Muscle layer of duodenum (tissue), 2 donors: ENCODE measurements around the gene PDGFA.

Experiments
- H3K27ac ChIP-seq: one replicate; pipeline ENCODE4 v1.7.0; 2013; ENCODE audit warnings: mild to moderate bottlenecking, low read length
- H3K27me3 ChIP-seq: one replicate; pipeline ENCODE4 v1.7.0; 2013; ENCODE audit warnings: low read depth, mild to moderate bottlenecking, control low read depth, low read length
- H3K36me3 ChIP-seq, 2 donors: one replicate each; pipeline ENCODE4 v1.7.0; 2013; ENCODE audit warnings: low read length in 2 of 2, control low read depth in 1 of 2, mild to moderate bottlenecking in 1 of 2; ENCODE audit not compliant: insufficient read depth in 2 of 2, control insufficient read depth in 1 of 2
- H3K4me1 ChIP-seq, 2 donors: one replicate each; pipeline ENCODE4 v1.7.0; 2013; ENCODE audit warnings: low read length in 2 of 2, mild to moderate bottlenecking in 2 of 2, control low read depth in 1 of 2, moderate library complexity in 1 of 2; ENCODE audit not compliant: insufficient read depth in 2 of 2, control insufficient read depth in 1 of 2
- H3K4me3 ChIP-seq, 2 donors: one replicate each; pipeline ENCODE4 v1.7.0; 2013; ENCODE audit warnings: low read length in 2 of 2, low read depth in 1 of 2, mild to moderate bottlenecking in 1 of 2
- H3K9me3 ChIP-seq, 2 donors: one replicate each; pipeline ENCODE4 v1.7.0; 2013; ENCODE audit warnings: low read length in 2 of 2, control low read depth in 1 of 2, mild to moderate bottlenecking in 1 of 2; ENCODE audit not compliant: control insufficient read depth in 1 of 2
- donor health status: healthy.

Gene PDGFA

GRCh38 chr7:550881-551614, 31.4 kb upstream of the PDGFA start:
- Histone ChIP-seq H3K4me1 (no peaks in the 10 kb centered on the region), H3K36me3 (peaks cover 0 to 13% of the 10 kb centered on the region in 2 donors), H3K27ac (no peak overlapping the region), H3K27me3 (no peaks in the 10 kb centered on the region), H3K4me3 (no peak overlapping the region), H3K9me3 (no peaks in the 10 kb centered on the region)

DNA sequence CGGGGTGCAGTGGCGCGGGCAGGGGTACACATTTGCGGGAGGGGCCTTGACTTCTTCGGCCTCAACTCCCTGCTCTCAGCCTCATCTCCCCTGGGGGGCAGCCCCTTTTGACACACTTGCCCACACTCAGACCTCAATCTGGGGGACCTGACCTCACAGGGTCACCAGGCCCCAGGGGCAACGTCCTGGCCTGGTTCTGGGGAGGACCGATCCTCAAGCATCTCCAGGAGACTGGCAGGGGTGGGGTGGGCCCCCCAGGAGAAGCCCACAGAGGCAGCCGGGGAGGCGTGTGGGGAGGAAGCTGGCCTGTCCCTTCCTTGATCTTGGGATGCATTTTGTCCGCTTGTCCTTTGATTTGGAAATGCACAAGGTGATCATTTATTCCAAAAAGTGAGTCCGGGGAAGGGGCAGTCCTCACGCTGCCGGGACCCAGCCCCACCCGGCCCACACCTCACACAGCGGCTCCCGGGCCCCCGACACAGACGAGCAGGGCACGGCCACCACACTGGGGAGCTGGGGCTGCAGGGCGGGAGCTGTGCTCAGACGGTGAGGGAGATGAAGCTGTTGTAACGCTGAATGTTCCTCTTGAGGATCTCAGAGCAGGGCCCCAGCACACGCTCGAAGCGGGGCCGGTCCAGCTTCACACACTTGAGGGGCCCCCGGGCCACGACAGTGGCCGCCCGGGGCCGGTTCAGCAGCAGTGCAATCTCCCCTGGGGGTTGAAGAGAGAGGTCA, 30.4 kb upstream of the PDGFA start:
- Histone ChIP-seq H3K4me1 (no peaks in the 10 kb centered on the region), H3K4me3 (no peak overlapping the region), H3K27ac (no peak overlapping the region), H3K9me3 (peaks cover 0 to 4% of the 10 kb centered on the region in 2 donors), H3K36me3 (peaks cover 0 to 13% of the 10 kb centered on the region in 2 donors), H3K27me3 (no peaks in the 10 kb centered on the region)

DNA sequence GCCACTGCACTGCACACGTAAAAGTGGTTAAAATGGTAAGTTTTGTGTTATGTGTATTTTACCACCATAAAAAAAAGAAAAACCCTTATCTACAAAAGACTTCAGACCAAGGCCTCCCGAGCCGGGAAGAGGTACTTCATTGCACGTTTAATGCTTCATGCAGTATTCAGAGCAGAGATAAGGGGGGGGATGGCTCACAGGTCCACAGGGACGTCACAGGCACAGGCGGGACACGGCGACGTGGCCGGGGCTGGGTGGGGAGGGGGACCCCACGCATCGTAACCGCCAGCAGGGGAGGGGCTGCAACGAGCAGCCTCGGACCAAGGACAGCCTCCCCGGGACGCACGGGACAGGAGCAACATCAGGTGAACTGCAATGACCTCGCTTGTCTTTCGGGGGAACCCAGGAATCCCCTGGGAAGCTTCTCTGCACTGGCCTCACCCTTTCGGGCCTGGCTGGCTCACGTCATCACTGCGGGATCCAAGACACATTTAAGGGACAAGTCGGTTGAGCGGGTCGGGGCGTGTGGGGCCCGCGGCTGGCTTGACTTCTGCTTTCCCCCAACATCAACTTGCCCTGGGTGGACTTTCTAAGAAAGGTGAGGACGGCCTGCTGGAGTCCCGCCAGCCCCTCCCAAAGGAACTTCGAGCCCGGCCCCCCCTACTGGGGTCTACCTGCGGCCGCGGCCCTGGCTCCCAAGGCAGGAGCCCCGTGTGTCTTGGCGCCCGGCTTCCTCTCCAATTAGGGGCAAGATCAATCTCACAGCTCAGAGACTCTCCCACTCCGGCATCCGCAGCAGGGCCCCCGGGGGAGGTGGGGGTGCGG, 29.6 kb upstream of the PDGFA start:
- Histone ChIP-seq H3K4me3 (no peak overlapping the region), H3K4me1 (no peaks in the 10 kb centered on the region), H3K27ac (no peak overlapping the region), H3K36me3 (peaks cover 0 to 13% of the 10 kb centered on the region in 2 donors), H3K9me3 (peaks cover 0 to 4% of the 10 kb centered on the region in 2 donors), H3K27me3 (no peaks in the 10 kb centered on the region)

GRCh38 chr7:548401-548800, 28.8 kb upstream of the PDGFA start:
- no peak overlapping the region for H3K4me3 ChIP-seq
- peaks cover 0 to 13% of the 10 kb centered on the region in 2 donors for H3K36me3 ChIP-seq
- H3K9me3 ChIP-seq = peaks cover 0 to 4% of the 10 kb centered on the region in 2 donors
- no peak overlapping the region for H3K27ac ChIP-seq
- H3K27me3 ChIP-seq = no peaks in the 10 kb centered on the region
- no peaks in the 10 kb centered on the region for H3K4me1 ChIP-seq

DNA sequence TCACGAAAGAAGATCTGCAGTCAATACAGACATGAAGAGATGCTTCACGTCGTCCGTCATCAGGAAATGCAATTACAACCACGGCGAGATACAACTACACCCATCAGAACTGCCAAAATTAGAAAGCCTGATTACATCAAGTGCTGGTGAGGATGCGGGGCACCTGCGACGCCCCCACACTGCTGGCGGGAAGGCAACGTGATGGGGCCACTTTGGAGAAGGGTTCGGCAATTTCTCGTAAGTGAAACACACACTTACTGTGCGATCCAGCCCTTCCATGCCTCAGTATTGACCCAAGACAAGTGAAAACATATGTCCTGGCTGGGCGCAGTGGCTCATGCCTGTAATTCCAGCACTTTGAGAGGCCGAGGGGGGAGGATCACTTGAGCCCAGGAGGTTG, 25.8 kb upstream of the PDGFA start:
- Histone ChIP-seq H3K36me3 (peaks cover 0 to 13% of the 10 kb centered on the region in 2 donors), H3K27ac (no peak overlapping the region), H3K9me3 (peaks cover 0 to 4% of the 10 kb centered on the region in 2 donors), H3K4me1 (peaks cover 0 to 5% of the 10 kb centered on the region in 2 donors), H3K4me3 (no peak overlapping the region), H3K27me3 (no peaks in the 10 kb centered on the region)

- H3K4me1 ChIP-seq = peaks cover 0 to 5% of the 10 kb centered on the region in 2 donors
- H3K27me3 ChIP-seq = no peaks in the 10 kb centered on the region
- no peak overlapping the region for H3K27ac ChIP-seq
- peaks cover 0 to 4% of the 10 kb centered on the region in 2 donors for H3K9me3 ChIP-seq
- H3K36me3 ChIP-seq = peaks cover 0 to 7% of the 10 kb centered on the region in 2 donors
- no peak overlapping the region for H3K4me3 ChIP-seq
These were observed 24.9 kb upstream of the PDGFA start for GRCh38 chr7:544338-545221.

DNA sequence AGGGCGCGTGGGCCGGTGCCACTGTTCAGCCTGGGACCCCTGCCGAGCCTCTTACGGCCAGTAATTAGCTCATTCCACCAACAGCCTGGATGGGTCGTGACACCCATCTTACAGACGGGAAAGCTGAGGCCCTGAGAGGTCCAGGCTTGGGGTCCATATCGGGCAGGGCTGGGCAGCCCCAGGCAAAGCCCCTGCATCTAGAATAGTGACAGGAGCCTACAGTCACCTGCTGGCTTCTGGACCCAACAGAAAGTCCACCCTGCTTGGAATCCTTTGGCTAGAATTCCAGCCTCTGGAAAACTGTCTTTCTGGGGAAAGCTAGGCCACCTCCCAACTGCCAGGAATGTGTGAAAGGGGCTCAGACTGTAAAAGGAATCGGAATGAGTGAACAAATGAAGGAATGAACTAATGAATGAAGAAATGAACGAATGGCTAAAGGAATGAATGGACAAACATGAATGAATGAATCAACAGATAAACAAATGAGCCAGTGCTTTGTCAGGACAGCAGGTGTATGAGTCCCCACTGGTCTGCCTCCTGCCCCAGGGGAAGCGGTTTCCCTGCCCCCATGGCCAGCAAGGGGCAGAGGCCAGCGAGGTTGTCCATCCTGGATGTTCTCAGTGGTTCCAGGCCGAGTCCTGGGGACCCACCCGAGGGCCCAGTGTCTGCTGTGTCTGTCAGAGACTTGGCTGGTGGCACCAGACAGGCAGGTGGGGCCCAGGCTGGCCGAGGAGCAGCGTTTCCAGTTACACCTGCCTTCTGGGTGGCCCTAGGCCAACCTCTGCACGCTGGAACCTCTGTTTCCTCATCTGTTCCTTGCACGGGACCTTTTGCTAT, 24.1 kb upstream of the PDGFA start:
- peaks cover 0 to 4% of the 10 kb centered on the region in 2 donors for H3K9me3 ChIP-seq
- H3K4me1 ChIP-seq = peaks cover 0 to 5% of the 10 kb centered on the region in 2 donors
- H3K27me3 ChIP-seq = no peaks in the 10 kb centered on the region
- H3K36me3 ChIP-seq = no peaks in the 10 kb centered on the region
- H3K27ac ChIP-seq = no peak overlapping the region
- no peak overlapping the region for H3K4me3 ChIP-seq

GRCh38 chr7:542713-543500, 23.3 kb upstream of the PDGFA start:
- peaks cover 0 to 5% of the 10 kb centered on the region in 2 donors for H3K4me1 ChIP-seq
- no peaks in the 10 kb centered on the region for H3K27me3 ChIP-seq
- no peak overlapping the region for H3K4me3 ChIP-seq
- H3K27ac ChIP-seq = no peak overlapping the region
- no peaks in the 10 kb centered on the region for H3K36me3 ChIP-seq
- peaks cover 0 to 4% of the 10 kb centered on the region in 2 donors for H3K9me3 ChIP-seq

- Histone ChIP-seq H3K27ac (no peak overlapping the region), H3K9me3 (peaks cover 0 to 4% of the 10 kb centered on the region in 2 donors), H3K27me3 (no peaks in the 10 kb centered on the region), H3K4me1 (peaks cover 0 to 5% of the 10 kb centered on the region in 2 donors), H3K4me3 (no peak overlapping the region), H3K36me3 (no peaks in the 10 kb centered on the region)
These were observed 22.6 kb upstream of the PDGFA start for GRCh38 chr7:542131-542712.
